DMS79 treated with DMSO at 0.1 percent for 48 hours (cell line): ENCODE measurements around the gene KAT6B.
"Not testable (repeated sequence)": the region's sequence is repeated elsewhere in the genome, so short reads cannot be mapped to it uniquely, and the experiment has no call there.

Experiments
- DNase-seq: peaks from one replicate; lab custom pipeline; 2025; lab: John Stamatoyannopoulos, UW

KAT6B gene

GRCh38 chr10:74890460-74890859, 64.1 kb downstream of the KAT6B start:
- no peak for DNase-seq

- DNase-seq: no peak
These were observed 64.7 kb downstream of the KAT6B start for GRCh38 chr10:74891053-74891452.

DNA sequence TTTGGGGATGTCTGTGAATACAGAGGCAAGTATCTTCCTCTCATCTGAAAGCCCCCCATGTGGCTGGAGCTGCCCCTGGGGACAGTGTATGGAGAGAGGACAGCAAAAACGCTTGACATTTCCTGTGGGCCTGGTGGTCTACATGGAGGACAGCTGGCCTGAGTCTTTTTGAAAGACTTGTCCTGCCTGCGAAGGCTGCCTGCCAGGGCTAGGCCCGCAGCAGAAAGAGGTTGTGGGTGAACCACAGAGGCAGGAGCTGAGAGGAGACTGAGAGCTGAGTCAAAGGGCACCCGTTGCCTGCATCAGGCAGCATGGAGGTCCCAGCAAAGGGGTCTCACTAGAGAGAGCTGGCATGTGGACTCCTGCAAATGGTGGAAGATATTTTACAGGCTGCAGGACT, 66.4 kb downstream of the KAT6B start:
- DNase-seq: no peak

DNA sequence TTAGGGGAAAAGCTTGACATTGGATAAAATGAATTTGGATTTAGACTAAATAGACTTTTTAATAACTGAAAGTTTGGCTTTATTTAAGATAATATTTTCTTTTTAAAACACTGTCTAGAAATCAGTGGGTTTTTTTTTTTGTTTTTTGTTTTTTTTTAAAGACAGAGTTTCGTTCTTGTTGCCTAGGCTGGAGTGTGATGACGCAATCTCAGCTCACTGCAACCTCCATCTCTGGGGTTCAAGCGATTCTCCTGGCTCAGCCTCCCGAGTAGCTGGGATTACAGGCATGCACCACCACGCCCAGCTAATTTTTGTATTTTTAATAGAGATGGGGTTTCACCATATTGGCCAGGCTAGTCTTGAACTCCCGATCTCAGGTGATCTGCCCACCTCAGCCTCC, 66.9 kb downstream of the KAT6B start:
- DNase-seq: not testable (repeated sequence)

DNA sequence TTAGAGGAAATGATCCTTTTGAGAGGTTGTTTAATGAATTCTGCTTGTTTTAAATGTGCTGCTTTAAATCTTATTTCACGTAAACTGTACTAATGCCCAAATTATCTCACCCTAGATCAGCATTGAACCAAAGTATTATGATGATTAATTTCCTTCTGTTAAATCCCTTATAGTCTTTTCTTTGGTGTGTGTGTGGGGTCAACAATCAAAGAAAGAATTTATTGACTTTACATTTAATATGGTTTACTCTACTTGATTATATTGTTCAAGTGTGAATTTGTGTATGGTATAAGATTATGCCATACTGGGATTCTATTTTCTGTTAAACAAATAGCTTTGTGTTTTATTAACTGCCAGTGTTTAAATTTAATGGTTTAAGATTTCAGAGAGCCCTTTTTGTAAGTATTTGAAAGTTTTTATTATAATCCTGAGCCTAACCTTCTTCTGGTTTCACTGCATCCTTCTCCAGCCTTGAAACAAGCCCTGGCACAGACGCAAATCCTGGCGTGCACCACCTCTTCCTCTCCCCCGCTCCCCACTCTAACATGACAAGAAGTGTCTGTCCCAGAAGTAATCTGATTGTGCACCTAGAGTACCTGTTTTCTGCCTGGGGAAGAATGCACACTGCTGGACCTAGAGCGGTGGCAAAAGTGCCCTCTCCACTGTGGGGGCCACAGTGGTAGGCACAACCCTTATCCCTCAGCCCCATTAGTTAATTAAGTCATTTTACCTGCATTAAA, 70.6 kb downstream of the KAT6B start:
- DNase-seq: no peak

DNA sequence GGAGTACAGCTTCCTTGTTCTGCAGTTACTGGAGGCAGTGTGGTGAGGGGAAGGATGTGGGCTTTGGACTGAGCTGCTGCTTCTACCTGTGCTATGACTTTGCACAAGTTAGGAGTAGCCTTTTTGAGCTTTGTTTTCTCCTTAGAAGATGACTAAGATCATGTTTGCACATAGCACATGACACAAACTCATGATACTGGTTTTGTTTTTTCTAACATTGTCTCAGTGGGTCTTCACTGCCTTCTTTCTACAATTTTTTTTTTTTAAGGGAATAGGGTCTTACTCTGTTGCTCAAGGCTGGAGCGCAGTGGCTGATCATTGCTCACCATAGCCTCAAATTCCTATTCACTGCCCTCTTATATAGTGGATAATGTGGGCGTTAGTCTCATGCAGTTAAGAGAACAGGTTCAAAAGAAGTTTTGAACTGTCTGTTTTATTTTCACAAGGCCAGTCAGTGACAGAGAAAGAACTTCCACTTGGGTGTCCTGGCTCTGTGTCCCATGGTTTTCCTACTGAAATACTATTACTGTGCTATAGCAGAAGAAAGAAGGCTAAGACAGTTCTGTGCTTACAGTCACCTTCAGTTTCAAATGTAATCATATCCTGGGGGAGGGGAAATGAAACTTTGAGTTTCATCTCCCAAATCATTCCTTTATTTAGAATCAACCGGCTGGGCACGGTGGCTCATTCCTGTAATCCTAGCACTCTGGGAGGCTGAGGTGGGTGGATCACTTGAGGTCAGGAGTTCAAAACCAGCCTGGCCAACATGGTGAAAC, 72.0 kb downstream of the KAT6B start:
- no peak for DNase-seq

- no peak for DNase-seq
These were observed 73.9 kb downstream of the KAT6B start for GRCh38 chr10:74900297-74900696.

DNA sequence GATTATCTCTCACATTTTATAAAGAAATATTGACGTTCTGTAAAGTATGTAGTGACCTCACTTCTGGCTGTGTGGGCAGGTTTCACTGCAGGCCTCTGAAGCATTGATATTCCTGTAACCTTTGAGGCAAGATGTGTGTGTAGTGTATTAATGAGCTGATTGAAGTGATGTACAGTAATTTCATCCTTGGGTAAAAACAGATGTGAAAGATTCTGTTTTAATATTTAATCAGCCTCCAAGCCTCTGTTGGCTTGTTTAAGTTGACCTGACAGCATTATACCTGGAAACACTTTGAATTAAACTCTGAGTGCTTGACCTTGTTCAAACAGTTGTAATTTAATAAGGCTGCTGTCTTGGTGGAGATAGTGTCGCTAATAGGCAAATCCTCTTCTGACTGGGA, 74.9 kb downstream of the KAT6B start:
- no peak for DNase-seq

- no peak for DNase-seq
These were observed 75.6 kb downstream of the KAT6B start for GRCh38 chr10:74901867-74902450.

- no peak for DNase-seq
These were observed 77.1 kb downstream of the KAT6B start for GRCh38 chr10:74903491-74903890.

- DNase-seq: no peak
These were observed 80.3 kb downstream of the KAT6B start for GRCh38 chr10:74906611-74907198.

DNA sequence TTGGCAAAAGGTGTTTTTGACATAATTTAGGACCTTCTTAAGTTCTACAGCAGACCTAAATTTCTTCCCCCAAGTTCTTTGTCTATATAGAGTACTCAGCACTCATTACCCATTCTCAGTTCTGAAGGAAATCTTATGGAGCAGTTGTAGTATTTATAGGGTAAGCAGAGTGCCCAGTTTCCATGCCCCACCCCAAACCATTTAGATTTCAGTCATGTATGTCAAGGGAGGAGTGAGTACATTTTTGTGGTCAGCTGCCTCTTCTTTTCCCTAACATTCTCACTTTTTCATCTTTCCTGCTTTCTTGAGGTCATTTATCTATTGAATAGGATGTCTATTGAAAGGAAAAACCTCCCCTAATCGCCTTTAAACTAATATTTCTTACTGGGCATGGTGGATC, 83.3 kb downstream of the KAT6B start:
- no peak for DNase-seq

DNA sequence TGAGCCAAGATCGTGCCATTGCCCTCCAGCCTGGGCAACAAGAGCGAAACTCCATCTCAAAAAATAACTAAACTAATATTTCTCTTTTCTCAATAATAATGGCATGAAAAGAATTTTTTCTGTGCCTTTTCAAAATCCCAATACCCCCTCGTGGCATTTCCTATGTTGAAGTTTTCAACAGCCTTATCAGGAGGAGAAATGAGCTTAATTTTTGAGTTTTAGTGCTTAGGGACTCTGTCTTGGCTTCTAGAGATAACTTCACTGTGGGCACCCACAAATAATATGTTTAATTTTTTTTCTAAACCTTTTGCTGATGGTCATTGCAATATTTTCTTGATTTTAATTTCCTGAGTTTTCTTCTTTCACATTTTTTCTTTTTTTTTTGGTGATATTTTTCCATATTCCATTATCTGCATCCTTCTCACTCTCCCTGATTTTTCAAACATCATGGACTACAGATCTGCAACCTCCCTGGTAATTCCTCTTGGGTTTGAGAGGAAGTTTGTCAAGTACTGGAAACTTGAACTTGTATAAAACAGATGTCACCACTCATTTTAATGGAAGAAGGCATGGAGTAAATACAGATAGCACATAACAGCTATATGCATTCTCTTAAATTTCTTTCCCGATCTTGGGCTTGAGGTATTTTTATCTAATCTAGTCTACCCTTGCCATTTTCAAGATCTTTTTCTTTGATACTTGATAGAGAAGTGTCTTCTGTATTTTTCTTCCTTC, 84.0 kb downstream of the KAT6B start:
- DNase-seq: no peak

DNA sequence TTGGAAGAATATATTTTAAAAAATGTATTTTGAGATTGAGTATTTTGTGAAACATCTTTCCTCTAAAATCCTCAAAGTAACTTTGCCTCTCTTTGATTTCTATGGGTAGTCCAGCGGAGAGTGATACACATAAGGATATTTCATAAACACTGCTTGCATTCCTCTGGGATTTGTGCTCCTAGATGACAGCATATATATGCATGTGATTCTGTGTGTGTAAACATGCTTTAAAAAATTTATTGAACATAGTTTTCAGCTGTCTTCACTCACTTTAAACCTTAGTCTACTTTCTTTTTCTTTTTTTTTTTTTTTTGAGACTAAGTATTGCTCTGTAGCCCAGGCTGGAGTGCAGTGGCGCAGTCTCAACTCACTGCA, 84.6 kb downstream of the KAT6B start:
- DNase-seq: no peak

DNA sequence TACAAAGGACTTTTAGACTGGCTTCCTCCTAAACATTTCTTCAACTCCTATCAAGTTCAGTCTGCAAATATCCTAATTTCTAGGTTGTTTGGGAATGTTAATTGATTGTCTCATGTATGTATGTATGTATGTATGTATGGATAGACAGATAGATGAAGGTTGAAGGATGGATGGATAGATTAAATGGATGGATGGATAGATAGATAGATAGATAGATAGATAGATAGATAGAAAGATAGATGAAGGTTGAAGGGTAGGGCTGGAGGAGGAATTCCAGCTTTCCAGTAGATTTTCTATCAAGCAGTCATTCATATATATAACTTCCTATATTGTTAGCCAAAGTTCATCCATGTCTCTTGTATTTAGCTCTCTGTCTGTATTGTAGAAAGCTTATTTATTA, 85.8 kb downstream of the KAT6B start:
- no peak for DNase-seq

DNA sequence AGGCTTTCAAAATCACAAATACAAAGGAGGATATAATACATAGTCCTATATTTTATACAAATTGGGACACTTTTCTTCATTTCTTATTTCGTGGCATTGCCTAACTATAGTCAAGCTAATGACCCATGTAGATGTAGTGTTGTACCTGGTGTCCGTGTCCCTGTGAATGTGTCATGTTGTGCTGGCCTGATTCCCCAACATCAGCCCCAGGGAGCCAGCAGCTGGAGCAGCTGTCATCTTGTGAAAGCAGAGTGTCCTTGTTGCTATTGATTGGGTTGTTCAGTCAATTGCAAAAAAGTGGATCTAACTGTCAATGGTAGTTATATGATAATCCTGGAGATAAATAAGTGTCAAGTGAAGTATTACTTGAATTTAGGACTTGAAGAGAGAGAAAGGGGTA, 86.3 kb downstream of the KAT6B start:
- no peak for DNase-seq

DNA sequence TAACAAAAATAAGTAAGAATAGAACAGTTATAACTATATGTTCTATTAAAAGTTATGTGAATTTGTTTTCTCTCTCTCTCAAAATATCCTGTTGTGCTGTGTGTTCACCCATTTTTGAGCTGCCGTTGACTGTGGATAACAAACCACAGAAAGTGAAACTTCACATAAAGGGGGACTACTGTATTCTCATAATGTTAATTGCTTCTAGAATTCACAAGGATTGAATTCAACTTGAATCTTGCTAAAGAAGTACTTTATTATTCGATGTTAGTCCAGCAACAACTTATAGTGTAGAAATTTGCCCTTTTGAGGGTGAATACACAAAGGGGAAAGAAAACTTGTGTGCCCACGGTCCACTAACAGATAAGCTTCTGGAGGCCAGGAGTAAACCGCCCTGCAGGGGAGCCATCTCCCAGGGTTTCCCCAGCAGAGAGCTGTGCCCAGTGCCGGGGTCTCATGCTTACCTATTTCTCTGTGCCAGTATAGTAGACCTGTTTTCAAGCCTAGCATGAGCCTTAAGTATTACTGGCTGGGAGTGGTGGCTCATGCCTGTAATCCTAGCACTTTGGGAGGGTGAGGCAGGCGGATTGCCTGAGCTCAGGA, 87.1 kb downstream of the KAT6B start:
- DNase-seq: no peak

DNA sequence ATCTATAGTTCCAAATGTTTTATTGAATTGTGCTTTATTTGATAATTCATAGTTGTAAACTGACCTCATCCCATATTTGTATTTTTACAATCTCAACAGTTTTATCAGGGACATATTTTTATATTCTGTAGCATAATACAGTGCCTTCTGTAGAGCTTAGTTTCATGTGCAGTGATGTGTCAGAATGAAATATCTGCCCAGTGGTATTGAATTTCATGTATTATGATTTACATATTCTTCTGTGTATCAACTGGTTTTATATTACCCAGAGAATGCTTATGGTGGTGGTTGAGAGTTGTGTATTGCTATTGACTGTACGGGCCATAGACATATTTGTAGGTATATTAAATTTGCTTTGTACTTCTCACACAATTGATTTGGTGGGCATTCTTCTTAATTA, 89.9 kb downstream of the KAT6B start:
- no peak for DNase-seq

DNA sequence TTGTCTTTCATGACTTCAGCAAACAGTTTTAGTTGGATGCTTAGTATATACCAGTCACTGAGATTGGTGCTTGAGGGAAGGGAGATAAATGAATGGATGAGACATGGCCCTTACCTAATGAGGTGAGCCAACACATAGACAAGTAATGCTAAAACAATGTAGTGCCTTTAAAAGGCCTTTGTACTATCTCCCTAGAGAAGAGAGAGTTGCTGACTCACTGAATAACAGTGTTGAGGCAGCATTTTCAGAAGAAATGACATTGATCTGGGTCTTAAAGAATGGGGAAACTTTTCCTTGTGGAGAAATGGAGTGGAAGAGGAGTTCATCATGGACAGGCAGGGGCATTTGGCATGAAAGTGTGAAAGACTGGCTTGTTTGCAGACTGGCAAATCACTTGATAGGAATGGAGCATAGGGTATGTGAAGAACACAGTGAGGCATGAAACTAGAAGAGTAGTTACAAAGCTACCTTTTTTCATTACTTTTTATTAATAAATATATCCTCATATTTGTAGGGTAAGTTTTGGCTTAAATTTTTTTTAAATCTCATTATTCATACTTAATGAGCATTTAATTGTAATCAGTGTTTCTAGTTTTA, 91.2 kb downstream of the KAT6B start:
- no peak for DNase-seq

GRCh38 chr10:74919671-74920070, 93.3 kb downstream of the KAT6B start:
- DNase-seq: no peak

DNA sequence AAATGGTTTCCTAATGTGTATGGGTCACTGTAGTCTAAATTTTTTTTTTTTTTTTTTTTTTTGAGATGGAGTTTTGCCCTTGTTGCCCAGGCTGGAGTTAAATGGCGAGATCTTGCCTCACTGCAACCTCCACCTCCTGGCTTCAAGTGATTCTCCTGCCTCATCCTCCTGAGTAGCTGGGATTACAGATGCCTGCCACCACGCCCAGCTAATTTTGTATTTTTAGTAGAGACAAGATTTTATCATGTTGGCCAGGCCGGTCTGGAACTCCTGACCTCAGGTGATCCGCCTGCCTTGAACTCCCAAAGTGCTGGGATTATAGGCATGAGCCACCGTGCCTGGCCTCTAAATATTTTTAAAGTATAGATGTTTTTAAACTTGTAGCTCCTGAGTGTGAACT, 94.7 kb downstream of the KAT6B start:
- not testable (repeated sequence) for DNase-seq
